ENCODE measurements around the gene SH3RF3. TPM values are rescaled to one million over a fixed set of nuclear protein-coding genes. Genes with fewer than 3 reads are reported as not detected.

Gene SH3RF3
- total RNA-seq, 1 donor from 2014 or later = 1.3 TPM

DNA sequence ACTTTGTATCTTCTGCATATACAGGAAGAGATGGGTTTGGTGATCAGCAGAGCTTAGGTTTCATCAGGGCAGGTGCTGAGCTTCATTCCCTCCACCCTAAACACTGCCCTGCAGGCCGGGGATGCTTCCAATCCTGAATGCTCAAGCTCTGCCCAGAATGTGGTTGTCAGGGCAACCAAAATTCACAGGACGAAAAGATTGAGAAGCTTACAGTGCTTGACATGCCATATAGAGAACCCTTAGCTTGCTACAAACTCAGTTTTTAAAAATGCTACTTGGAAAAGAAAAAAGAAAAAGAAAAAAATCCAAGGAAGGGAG is 65.6 kb downstream of the SH3RF3 start:
- TF ChIP-seq CTCF (IDR thresholded peaks at IDR 0.05; ENCODE audit: unreplicated experiment) = no peak
- H3K27ac Mint-ChIP-seq = no peak overlapping the region
- H3K4me1 Mint-ChIP-seq (ENCODE audit: low read depth) = no peaks in the 10 kb centered on the region
- H3K36me3 Mint-ChIP-seq (ENCODE audit: insufficient read depth) = no peaks in the 10 kb centered on the region
- no peak overlapping the region for H3K4me3 Mint-ChIP-seq (ENCODE audit: low read depth)
- no peaks in the 10 kb centered on the region for H3K9me3 Mint-ChIP-seq (ENCODE audit: low read depth)
- H3K27me3 Mint-ChIP-seq = peaks cover 21% of the 10 kb centered on the region
- no peak for DNase-seq (ENCODE audit: low spot score, unreplicated experiment)

- H3K27me3 Mint-ChIP-seq = peaks cover 19% of the 10 kb centered on the region
- no peaks in the 10 kb centered on the region for H3K36me3 Mint-ChIP-seq (ENCODE audit: insufficient read depth)
- TF ChIP-seq CTCF (IDR thresholded peaks at IDR 0.05; ENCODE audit: unreplicated experiment) = no peak
- no peaks in the 10 kb centered on the region for H3K9me3 Mint-ChIP-seq (ENCODE audit: low read depth)
- H3K4me3 Mint-ChIP-seq (ENCODE audit: low read depth) = no peak overlapping the region
- no peak for DNase-seq (ENCODE audit: low spot score, unreplicated experiment)
- no peak overlapping the region for H3K27ac Mint-ChIP-seq
- H3K4me1 Mint-ChIP-seq (ENCODE audit: low read depth) = no peaks in the 10 kb centered on the region
Measured at GRCh38 chr2:109195193-109196045, 66.4 kb downstream of the SH3RF3 start.

DNA sequence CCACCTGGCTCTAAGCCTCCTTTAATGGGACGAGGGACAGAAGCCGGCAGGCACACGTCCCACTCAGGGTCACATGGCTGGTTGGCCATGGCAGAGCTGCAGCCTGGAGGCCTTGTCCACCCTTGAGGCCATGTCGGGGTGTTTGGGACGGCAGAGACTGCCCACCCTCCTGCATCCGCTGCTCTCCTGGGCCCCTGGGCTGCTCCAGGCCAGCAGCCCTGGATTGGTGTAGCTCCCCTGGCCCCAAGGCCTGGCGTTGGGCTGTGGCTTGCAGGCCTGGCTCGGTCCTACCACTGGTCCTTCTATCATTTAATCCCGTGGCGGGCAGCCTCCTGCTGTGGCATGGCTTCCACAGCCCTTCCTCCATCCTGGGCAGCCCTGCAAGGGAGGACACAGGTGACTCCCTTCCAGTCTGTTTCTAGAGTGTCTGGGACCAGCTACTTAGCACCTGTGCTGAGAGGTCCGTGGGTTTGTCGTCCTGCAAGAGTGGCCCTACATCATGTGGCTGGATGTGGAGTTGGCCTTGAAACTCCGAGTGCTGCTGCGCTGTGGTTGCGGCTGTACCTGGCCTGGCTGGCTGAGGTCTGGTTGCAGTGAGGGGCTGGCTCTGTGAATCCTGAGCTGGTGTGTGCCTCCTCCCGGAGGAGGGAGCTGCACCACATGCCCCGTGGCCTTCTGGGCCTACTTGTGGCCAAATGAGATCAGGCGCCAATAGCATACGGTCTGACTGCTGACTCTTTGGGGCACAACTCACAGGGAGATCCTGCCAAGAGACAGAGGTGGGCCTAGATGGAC is 67.3 kb downstream of the SH3RF3 start:
- H3K36me3 Mint-ChIP-seq (ENCODE audit: insufficient read depth) = no peaks in the 10 kb centered on the region
- no peak overlapping the region for H3K4me3 Mint-ChIP-seq (ENCODE audit: low read depth)
- H3K4me1 Mint-ChIP-seq (ENCODE audit: low read depth) = no peaks in the 10 kb centered on the region
- no peak overlapping the region for H3K27ac Mint-ChIP-seq
- H3K9me3 Mint-ChIP-seq (ENCODE audit: low read depth) = no peaks in the 10 kb centered on the region
- TF ChIP-seq CTCF (IDR thresholded peaks at IDR 0.05; ENCODE audit: unreplicated experiment) = no peak
- no peak for DNase-seq (ENCODE audit: low spot score, unreplicated experiment)
- H3K27me3 Mint-ChIP-seq = peaks cover 19% of the 10 kb centered on the region

DNA sequence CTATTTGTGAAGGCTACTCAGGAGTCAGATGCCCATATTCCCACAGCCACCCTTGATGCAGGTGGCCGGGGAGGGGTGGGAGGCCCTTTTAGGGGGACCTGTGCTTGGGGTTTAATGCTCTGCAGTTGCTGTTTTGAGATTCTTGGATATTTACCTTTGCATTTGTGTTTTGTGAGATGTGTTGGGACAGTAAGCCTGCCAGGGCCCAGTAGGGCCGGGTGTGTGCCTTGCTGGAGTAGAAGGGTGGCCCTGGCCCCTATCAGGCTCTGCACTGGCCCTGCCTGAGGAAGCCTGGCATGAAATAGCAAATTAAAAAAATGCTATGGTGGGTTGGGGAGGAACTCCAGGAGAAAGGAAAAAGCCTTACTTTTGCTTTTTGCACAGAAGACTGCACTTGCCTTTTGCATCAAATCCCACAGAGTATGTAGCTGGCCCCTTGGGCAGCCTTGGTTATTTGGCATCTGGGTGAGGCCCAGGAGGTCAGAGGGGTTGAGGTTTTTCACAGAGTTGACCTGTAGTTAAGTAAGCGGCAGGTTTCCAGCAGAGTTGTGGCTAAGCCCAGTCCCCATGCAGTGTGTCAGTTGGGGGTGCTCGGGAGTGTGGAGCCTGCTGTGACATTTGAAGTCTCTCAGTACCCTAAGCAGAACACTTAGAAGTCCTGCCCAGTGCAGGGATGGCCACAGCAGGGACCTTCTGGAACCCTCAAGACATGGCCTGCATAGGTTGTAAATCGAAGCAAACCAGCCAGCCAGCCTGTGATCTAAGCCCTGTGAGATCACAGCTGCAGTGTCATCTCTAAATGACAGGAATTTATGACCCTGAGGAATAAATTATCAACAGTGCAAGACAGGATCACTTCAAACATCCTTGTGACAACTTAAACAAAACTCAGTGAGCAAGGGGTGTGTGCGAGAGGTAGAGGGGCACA is 68.8 kb downstream of the SH3RF3 start:
- Mint-ChIP-seq H3K4me3 (ENCODE audit: low read depth) (no peak overlapping the region), H3K27ac (no peak overlapping the region), H3K27me3 (peaks cover 14% of the 10 kb centered on the region), H3K9me3 (ENCODE audit: low read depth) (no peaks in the 10 kb centered on the region), H3K4me1 (ENCODE audit: low read depth) (no peaks in the 10 kb centered on the region), H3K36me3 (ENCODE audit: insufficient read depth) (no peaks in the 10 kb centered on the region)
- TF ChIP-seq CTCF (IDR thresholded peaks at IDR 0.05; ENCODE audit: unreplicated experiment) = no peak
- DNase-seq (ENCODE audit: low spot score, unreplicated experiment) = no peak

- Mint-ChIP-seq H3K9me3 (ENCODE audit: low read depth) (no peaks in the 10 kb centered on the region), H3K27ac (no peak overlapping the region), H3K4me3 (ENCODE audit: low read depth) (no peak overlapping the region), H3K36me3 (ENCODE audit: insufficient read depth) (no peaks in the 10 kb centered on the region), H3K27me3 (peaks cover 14% of the 10 kb centered on the region), H3K4me1 (ENCODE audit: low read depth) (no peaks in the 10 kb centered on the region)
- no peak for DNase-seq (ENCODE audit: low spot score, unreplicated experiment)
- TF ChIP-seq CTCF (IDR thresholded peaks at IDR 0.05; ENCODE audit: unreplicated experiment) = no peak
Measured at GRCh38 chr2:109199790-109200189, 70.8 kb downstream of the SH3RF3 start.
